GM21423 (cell line): ENCODE results near the gene RAB36.

ENCODE experiments used
- ATAC-seq: cut with Tn5 transposase; IDR thresholded peaks from one replicate; pipeline ENCODE4 v1.9.1; 2021; ENCODE audit warnings: mild to moderate bottlenecking, moderate library complexity; ENCODE audit not compliant: unreplicated experiment

RAB36 gene

DNA sequence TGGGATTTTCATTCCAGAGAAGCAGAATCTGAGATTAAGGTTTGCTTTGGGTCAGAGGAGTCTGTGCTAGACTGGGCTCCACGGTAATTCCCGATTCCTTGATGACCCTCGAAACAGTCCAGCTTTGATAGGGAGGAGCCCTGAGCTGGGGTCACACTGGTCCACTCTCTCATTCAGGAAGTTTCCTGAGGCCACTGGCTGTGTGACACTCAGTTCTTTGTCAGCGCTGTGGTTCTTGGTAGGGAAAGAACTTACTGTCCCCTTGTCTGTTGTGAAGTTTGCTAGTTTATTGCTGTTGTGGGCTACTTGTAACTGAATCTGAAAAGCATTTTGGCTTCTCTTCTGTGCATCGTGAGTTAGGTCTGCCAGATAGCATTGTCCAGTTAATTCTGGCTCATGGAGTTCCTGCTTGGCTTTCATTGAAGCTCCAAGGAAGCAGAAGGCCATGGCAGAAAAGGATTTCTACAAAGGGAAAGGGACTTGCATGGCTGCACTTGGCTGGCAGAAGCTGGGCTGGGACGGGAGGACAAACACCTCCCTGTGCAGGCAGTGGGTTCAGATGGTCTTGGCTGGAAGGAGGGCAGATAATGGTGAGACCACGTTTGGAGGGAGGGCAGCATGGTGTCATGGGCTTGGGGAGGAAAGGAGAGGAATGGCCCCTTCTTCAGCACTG, 58.3 kb downstream of the RAB36 start:
- ATAC-seq: no peak

DNA sequence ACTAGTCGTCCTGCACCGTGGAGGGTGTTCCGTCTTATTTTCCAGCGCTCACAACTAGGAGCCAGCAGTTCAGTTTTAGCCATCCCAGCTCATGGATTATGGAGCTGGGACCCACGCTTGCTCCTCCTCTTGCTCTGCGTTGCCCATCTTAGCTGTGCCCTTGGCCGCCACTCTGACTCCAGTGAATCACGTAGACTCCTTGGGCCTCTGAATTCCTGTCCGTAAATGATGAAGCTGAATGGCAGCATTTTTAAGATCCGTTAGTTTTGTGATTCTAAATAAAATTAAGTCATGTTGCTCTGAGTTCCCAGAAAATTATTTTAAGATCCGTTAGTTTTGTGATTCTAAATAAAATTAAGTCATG, 58.8 kb downstream of the RAB36 start:
- ATAC-seq: no peak

DNA sequence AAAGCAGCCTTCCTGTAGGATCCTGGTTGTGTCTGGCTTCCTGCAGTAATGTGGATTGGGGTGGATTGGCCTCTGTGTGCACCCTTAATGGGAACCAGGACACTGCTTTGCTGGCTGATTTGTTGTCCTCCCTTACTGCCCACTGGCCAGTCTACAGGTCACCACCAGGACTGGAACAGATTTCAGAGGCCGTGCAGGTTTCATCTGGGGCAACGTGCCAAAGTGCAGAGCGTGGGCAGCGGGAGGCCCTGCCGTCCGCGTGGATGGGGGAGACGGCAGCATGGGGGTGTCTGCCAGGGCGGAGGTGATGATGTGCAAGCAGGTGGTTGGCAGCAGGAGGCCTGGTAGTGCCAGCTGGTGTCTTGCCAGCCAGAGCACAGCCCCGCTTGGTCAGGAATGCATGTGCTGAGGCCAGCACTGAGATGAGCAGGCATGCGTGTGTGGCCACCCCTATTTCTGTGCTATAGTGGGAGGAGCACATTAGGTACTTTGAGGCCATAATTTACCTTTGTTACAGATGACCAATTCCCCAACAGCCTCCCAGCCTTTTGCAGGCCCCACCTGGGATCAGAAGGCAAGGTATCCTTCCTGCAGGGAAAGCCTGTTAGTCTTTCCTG, 59.4 kb downstream of the RAB36 start:
- ATAC-seq: no peak

DNA sequence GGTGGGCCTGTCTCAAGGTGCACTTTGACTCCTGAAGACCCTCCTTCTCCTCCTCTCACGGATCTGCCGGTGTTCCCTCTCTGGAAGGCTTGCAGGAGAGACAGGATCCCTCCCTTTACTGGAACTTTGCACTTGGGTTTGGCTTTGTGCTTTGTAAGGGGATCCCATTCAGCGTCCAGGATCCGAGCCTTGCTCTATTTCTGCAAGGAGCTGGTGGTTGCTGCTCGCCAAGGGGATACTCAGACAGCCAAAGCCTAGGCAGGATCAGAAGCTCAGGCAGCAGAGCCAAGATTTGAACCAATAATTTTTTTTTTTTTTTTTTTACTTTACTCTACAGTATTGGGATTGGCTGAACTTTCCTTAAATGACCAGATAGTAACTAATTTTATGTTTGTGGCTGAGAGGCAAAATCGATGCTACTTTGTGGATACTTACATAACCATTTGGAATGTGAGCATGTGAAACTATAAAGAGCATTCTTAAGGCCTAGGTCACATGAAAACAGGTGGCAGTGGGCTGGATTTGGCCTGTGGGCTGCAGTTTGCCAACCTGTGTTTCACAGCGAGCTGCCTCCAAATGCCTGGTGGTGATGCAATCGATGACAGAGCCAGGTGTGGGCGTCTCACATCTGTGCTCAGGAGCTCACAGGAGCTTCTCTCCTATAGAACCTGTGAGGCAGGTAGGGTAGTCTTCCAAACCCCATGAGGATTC, 60.2 kb downstream of the RAB36 start:
- ATAC-seq: no peak

DNA sequence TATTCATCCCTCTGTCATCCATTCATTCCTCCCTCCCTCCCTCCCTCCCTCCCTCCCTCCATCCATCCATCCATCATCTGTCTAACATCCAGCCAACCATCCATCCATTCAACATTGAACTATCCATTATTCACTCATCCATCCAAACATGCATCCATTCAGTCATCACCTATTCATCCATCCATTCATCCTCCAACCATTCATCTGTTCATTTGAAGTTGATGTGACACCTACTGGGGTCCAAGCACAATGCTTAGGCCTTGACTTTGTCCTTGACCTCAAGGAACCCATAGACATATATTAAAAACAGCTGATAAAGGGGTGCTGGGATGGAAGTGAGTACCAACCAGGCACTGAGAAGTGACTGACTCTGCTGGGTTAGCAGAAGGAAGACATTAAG, 61.6 kb downstream of the RAB36 start:
- ATAC-seq: no peak

DNA sequence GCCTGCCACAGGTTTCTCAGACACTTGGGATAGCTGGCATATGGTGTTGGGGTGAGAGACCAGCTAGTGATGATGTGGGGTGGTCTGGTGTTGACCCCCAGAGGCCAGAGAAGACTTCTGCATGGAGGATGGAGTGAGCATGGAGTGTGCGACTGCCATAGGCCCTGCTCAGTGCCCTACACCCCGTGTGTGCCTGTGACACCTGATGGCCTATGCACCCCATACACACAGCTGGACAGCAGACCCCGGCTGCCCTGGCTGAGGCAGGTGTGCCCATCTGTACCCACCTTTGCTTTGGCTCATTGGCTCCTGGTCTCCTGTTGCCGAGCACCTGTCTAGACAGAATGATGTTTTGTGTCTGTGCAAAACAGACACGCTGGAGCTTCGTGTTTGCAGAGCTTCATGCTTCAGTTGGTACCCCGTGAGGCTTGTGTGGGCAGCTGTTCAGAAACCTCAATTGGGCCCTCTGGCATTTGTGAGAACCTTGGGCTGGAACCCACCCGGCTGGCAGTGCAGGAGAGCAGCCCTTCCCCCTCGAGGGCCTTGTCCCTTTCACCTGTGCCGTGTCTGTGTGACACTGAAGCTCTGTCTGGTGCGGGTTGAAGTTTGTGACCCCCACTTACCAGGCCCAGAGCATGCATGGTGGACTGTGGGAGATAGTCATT, 62.6 kb downstream of the RAB36 start:
- ATAC-seq: no peak

DNA sequence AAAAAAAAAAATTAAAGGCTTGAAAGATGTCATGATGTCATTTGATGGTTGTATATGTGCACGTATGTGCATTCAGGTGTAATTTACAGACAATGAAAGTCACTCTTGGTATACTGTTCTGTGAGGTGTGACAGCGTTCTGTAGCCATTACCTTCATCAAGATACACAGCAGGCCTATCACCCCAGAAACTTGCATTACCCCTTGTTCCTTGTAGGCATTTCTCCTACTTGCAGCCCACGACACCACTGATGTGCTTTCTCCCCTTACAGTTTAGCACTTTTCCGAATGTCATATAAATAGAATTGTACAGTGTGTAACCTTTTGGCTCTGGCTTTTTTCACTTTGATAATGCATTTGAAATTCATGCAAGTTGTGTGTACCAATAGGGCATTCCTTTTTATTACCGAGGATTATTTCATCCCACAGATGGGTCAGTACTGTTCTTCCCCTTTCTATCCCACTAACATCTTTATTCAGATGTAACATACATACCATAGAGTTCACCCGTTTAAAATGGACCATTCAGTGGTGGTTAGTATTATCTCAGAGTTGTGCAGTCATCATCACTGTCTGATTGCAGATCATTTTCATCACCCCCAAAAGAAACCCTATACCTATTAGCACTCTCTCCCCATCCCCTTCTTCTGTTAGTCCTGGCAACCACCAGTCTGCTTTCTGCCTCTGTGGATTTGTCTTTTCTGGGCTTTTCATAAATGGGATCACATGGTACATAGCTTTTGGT, 65.3 kb downstream of the RAB36 start:
- no peak for ATAC-seq

DNA sequence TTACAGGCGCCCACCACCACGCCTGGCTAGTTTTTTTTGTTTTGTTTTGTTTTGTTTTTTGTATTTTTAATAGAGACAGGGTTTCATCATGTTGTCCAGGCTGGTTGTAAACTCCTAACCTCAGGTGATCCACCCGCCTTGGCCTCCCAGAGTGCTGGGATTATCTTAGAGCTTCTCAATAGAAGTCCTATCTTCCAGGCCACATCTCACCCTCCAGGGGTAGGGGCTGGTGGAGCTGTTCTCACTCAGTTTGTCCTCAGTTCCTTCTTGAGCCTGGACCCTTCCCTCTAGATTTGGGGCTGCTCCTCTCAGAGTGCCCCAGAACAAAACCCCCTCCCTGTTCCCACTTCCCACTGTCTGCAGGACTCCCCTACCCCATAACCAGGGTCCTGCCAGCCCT, 66.3 kb downstream of the RAB36 start:
- no peak for ATAC-seq

DNA sequence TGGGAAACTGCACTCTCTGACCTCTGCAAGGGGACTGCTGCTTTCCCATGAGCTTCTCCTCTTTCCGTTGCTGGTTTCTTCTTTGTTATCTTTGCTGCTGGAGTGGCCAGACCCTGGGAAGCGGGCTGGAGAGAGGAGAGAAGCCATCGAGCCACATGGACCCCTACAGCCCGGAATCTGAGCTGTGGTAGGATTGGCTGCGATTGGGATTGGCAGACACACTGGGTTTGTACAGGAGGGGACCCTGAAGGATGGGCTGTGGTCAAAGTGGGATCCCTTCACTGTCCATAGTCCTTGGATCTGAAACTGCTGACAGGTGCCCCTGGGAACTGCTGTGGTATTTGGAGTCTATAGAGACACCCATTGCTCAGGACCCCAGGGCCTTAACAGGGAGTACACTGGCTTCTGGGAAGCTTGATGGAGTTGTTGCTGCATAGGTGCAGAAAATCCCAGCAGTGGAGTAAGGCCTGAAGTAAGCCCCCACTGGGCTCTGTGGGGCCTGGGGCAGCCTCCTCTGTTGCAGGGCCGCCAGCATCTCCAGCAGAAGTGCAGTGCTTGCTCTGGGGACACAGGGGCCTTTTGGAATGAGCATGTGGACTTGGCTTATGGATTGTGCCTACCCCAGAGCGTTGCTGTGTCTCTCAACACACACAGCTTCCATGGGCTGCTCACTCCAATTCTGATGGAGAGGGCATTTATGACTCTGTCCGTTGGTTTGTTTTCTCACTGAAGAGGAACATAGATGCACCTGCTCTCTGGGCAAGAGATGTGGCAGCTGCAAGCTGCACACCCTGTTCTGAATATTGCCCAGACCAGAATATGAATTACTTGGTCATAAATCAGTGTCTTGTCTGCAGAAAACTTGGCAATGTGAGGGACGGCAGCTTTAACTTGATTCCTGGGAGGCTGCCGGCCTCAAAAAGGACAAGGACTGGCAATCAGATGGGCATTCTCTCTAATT, 67.1 kb downstream of the RAB36 start:
- no peak for ATAC-seq

DNA sequence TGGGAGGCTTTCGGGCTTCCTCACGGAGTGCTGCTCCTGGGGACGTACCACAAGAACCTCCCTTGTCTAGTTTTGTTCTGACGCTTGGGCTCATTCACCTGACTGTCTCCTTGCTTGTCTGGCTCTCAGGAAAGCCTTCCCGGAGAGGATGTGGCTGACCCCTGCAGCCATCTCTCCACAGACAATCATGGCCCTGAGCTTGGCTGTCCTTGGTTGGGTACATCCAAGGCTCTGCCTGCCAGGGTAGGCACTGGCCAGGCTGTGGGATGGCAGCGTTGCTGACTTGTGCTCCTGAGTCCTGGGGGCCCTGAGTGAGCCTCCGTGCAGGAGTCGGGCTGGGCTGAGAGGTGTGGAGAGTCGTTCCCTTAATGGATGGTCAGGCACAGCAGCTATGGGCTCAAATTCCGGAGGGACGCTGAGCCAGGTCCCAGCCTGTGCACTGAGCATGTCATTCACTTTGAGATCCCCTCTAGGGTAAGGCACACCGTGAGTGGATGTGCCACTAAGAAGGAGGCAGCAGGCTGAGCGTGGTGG, 67.8 kb downstream of the RAB36 start:
- no peak for ATAC-seq

DNA sequence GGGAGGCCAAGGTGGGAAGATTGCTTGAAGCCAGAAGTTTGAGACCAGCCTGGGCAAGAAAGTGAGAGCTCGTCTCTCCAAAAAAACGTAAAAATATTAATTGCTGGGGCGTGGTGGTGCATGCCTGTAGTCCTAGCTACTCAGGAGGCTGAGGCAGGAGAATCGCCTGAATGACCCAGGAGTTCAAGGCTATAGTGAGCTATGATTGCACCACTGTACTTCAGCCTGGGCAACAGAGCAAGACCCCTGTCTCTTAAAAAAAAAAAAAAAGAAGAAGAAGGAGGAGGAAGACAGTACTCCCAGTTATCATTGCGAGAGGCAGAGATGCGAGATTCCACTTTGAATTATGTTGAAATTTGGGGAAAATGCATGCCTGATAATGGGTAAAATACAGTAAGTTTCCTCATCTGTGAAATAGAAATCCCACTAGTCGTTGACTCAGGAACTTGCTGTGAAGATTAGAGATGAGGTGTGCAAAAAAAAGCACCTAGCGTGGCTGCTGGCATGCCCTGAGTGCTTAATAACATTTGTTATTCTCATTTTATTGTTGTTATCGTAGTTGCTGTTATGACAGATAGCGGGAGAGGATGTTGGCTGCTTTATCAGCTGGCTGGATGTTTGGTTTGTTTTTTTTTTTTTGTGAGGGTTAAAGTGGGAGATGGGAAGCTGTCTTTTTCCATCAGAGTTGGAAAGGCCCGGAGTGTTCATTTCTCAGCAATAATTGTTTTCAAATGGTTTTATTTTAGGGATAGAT, 68.5 kb downstream of the RAB36 start:
- ATAC-seq: no peak
